B cell (primary cell): Measurements from ENCODE around the gene GUCY1B1. TPM values are rescaled to one million over a fixed set of nuclear protein-coding genes. Genes with fewer than 3 reads are reported as not detected.

Experiments used
- ATAC-seq: fragments of 200-7000 bp; cut with Tn5 transposase; one replicate; pipeline ENCODE4 v1.10.0; 2021; ENCODE audit warnings: low read depth, mild to moderate bottlenecking, moderate number of reproducible peaks, moderate library complexity
- CTCF ChIA-PET: fragments of 350-600 bp; sonication (Branson Sonifier 250); formaldehyde crosslinking; loops from one replicate; lab custom pipeline; 2021; ENCODE audit warnings: antibody characterized with exemption, inconsistent platforms; lab: Charles Lee
- POLR2A ChIA-PET: fragments of 350-600 bp; sonication (Branson Sonifier 250); formaldehyde crosslinking; loops from one replicate; lab custom pipeline; 2021; ENCODE audit warnings: antibody characterized with exemption; lab: Charles Lee
- DNase-seq: peaks from one replicate; pipeline ENCODE4 v3.0.0; 2013
- H2AFZ ChIP-seq: 2 replicates; pipeline ENCODE4 v1.6.1; 2012; ENCODE audit warnings: mild to moderate bottlenecking, low read depth, low read length; ENCODE audit not compliant: insufficient read depth, poor library complexity, severe bottlenecking
- H3K27ac ChIP-seq, 2 donors: 1 replicate in 1 of 2; 2 replicates in 1 of 2; pipeline ENCODE4 v1.5.1; 2012 to 2013; ENCODE audit warnings: low read length in 2 of 2, mild to moderate bottlenecking in 2 of 2, moderate library complexity in 1 of 2
- H3K27me3 ChIP-seq, 4 experiments: fragments of 200-600 bp in 1 of 4; sonication (generic) in 1 of 4; replicated peaks in 1 of 4; 1 replicate in 2 of 4; 2 replicates in 2 of 4; pipeline versions ENCODE4 v1.6.1 to v1.7.0; 2013 to 2016; ENCODE audit warnings: low read length in 3 of 4, mild to moderate bottlenecking in 2 of 4, mixed read lengths in 1 of 4, moderate library complexity in 1 of 4; ENCODE audit not compliant: insufficient read depth in 4 of 4, control insufficient read depth in 3 of 4; ENCODE audit errors: control extremely low read depth in 1 of 4
- H3K36me3 ChIP-seq, 2 experiments: replicated peaks in 1 of 2; 1 replicate in 1 of 2; 2 replicates in 1 of 2; pipeline versions ENCODE4 v1.6.1 to v1.7.1; 2013; ENCODE audit warnings: low read length in 1 of 2; ENCODE audit not compliant: insufficient read depth in 2 of 2, control insufficient read depth in 1 of 2; ENCODE audit errors: control extremely low read depth in 1 of 2, extremely low read depth in 1 of 2
- H3K4me1 ChIP-seq, 2 donors: fragments of 200-600 bp in 1 of 2; sonication (generic) in 1 of 2; 1 replicate in 1 of 2; 2 replicates in 1 of 2; pipeline versions ENCODE4 v1.5.1 to v1.6.1; 2013 to 2017; ENCODE audit warnings: low read length in 2 of 2; ENCODE audit not compliant: control insufficient read depth in 2 of 2, insufficient read depth in 2 of 2
- H3K4me2 ChIP-seq: replicated peaks from 2 replicates; pipeline ENCODE3; 2012; ENCODE audit warnings: mild to moderate bottlenecking, low read depth, low read length; ENCODE audit not compliant: poor library complexity, severe bottlenecking
- H3K4me3 ChIP-seq, 5 experiments: fragments of 200-600 bp in 1 of 5; sonication (generic) in 1 of 5; 1 replicate in 3 of 5; 2 replicates in 2 of 5; pipeline versions ENCODE4 v1.5.1 to v1.7.0; 2011 to 2016; ENCODE audit warnings: low read length in 4 of 5, mild to moderate bottlenecking in 4 of 5, low read depth in 2 of 5, control low read depth in 1 of 5, moderate library complexity in 1 of 5; ENCODE audit not compliant: insufficient read depth in 1 of 5; ENCODE audit errors: control extremely low read depth in 1 of 5, extremely low read depth in 1 of 5
- H3K79me2 ChIP-seq: fragments of 200-600 bp; sonication (generic); one replicate; pipeline ENCODE4 v1.6.0; 2016; ENCODE audit warnings: low read length; ENCODE audit not compliant: control insufficient read depth, insufficient read depth
- H3K9ac ChIP-seq: fragments of 200-600 bp; sonication (generic); 2 replicates; pipeline ENCODE4 v1.6.1; 2017; ENCODE audit warnings: mild to moderate bottlenecking, low read length, moderate library complexity
- H3K9me3 ChIP-seq, 3 donors: one replicate each; pipeline versions ENCODE4 v1.6.1 to v1.7.1; 2013; ENCODE audit warnings: low read length in 2 of 3; ENCODE audit not compliant: control insufficient read depth in 2 of 3, insufficient read depth in 1 of 3; ENCODE audit errors: control extremely low read depth in 1 of 3
- H4K20me1 ChIP-seq: 2 replicates; pipeline ENCODE4 v1.6.0; 2012; ENCODE audit warnings: mild to moderate bottlenecking, low read length; ENCODE audit not compliant: insufficient read depth, control insufficient read depth, poor library complexity, severe bottlenecking
- H3K27ac Mint-ChIP-seq: one replicate; pipeline ENCODE4 v1.8.0; 2021; ENCODE audit warnings: mixed read lengths
- H3K27me3 Mint-ChIP-seq: one replicate; pipeline ENCODE4 v1.8.0; 2021; ENCODE audit warnings: mixed read lengths
- H3K4me1 Mint-ChIP-seq: one replicate; pipeline ENCODE4 v1.8.0; 2021; ENCODE audit warnings: mixed read lengths
- H3K4me3 Mint-ChIP-seq: one replicate; pipeline ENCODE4 v1.8.0; 2021; ENCODE audit warnings: mixed read lengths
- H3K9me3 Mint-ChIP-seq: one replicate; pipeline ENCODE4 v1.8.0; 2022; ENCODE audit warnings: mixed read lengths; ENCODE audit not compliant: insufficient read depth
- CTCF ChIP-seq: fragments of 200-600 bp; IDR thresholded peaks from one replicate; pipeline ENCODE4 v1.8.0; 2022; ENCODE audit warnings: antibody characterized with exemption, mild to moderate bottlenecking
- EZH2 ChIP-seq: IDR thresholded peaks from 2 replicates; pipeline ENCODE4 v1.6.1; 2012; ENCODE audit warnings: borderline replicate concordance, low read depth, mild to moderate bottlenecking, moderate library complexity, low read length; ENCODE audit not compliant: insufficient read depth, poor library complexity, severe bottlenecking
- WGBS: methylation state at CpG from one replicate; pipeline ENCODE4 v1.1.5; 2013; ENCODE audit warnings: missing lambda C conversion rate; ENCODE audit not compliant: insufficient coverage; 5-methylcytosine and 5-hydroxymethylcytosine counted together
- intact Hi-C: fragments of 100-400 bp; cut with micrococcal nuclease; formaldehyde crosslinking; loops from one replicate; pipeline ENCODE4 v1.10.0; 2022
- polyA plus RNA-seq: library from polyadenylated mRNA; depleted of rRNA; stranded (reverse); fragments of >200 nt; gene quantifications from 2 replicates; pipeline ENCODE4 v1.2.3, GENCODE V29; 2012
- total RNA-seq, 2 donors: library from RNA; stranded (reverse); fragments of 120-200 nt in 1 of 2; gene quantifications; 1 replicate in 1 of 2; 2 replicates in 1 of 2; pipeline versions ENCODE4 v1.2.3 to v1.2.4, GENCODE V29; 2013 to 2022

GUCY1B1 gene
- total and polyA plus RNA-seq, 2 donors (not counting 1 experiment from before 2014, with no cell fraction given) = 0.09 to 0.10 TPM

- H3K4me3 Mint-ChIP-seq = no peak overlapping the region
- WGBS = no CpG with 5 or more reads among the region's 3 CpGs
- intact Hi-C loops = no loop called here
These were observed 2.2 kb downstream of the GUCY1B1 start for GRCh38 chr4:155761047-155761446.

GRCh38 chr4:155761916-155762315 is 3.1 kb downstream of the GUCY1B1 start:
- no peak overlapping the region for H3K27ac Mint-ChIP-seq
- Histone ChIP-seq H3K9me3 (no peaks in the 10 kb centered on the region), H3K79me2 (no peaks in the 10 kb centered on the region), H3K27ac (no peak overlapping the region), H3K27me3 (peaks cover 0 to 5% (median 2%) of the 10 kb centered on the region in 4 experiments), H3K4me1 (peaks cover 3 to 11% of the 10 kb centered on the region in 2 donors), H3K36me3 (no peaks in the 10 kb centered on the region), H4K20me1 (no peaks in the 10 kb centered on the region), H2AFZ (no peak overlapping the region), H3K4me2 (no peak overlapping the region), H3K4me3 (no peak overlapping the region), H3K9ac (no peak overlapping the region)
- ChIA-PET CTCF (no interaction called here), POLR2A (no interaction called here)
- intact Hi-C loops = no loop called here
- DNase-seq (no peak), ATAC-seq (no peak)
- peaks cover 23% of the 10 kb centered on the region for H3K27me3 Mint-ChIP-seq
- no peak overlapping the region for H3K4me3 Mint-ChIP-seq
- no peaks in the 10 kb centered on the region for H3K9me3 Mint-ChIP-seq
- TF ChIP-seq CTCF (no peak), EZH2 (no peak)
- H3K4me1 Mint-ChIP-seq = peaks cover 10% of the 10 kb centered on the region

More at GRCh38 chr4:155761047-155761446, 2.2 kb downstream of the GUCY1B1 start:
- no peak overlapping the region for H3K27ac Mint-ChIP-seq
- ATAC-seq (no peak), DNase-seq (no peak)
- H3K9me3 Mint-ChIP-seq = no peaks in the 10 kb centered on the region
- H3K27me3 Mint-ChIP-seq = peaks cover 24% of the 10 kb centered on the region
- Histone ChIP-seq H3K9ac (no peak overlapping the region), H2AFZ (no peak overlapping the region), H4K20me1 (no peaks in the 10 kb centered on the region), H3K4me1 (peaks cover 3 to 11% of the 10 kb centered on the region in 2 donors), H3K4me2 (no peak overlapping the region), H3K4me3 (no peak overlapping the region), H3K79me2 (no peaks in the 10 kb centered on the region), H3K36me3 (no peaks in the 10 kb centered on the region), H3K9me3 (peaks cover 0 to 1% (median 0%) of the 10 kb centered on the region in 3 donors), H3K27ac (no peak overlapping the region), H3K27me3 (peaks cover 0 to 5% (median 2%) of the 10 kb centered on the region in 4 experiments)
- CTCF ChIA-PET = no interaction called here
- TF ChIP-seq EZH2 (no peak), CTCF (no peak)
- POLR2A ChIA-PET = no interaction called here
- peaks cover 10% of the 10 kb centered on the region for H3K4me1 Mint-ChIP-seq
